H1 (cell line): Measurements from ENCODE around the gene RIN3. TPM values are rescaled to one million over a fixed set of nuclear protein-coding genes. Genes with fewer than 3 reads are reported as not detected.

Source experiments
- CTCF ChIA-PET: fragments of 300-600 bp; sonication (Branson Sonifier 250); formaldehyde crosslinking; loops from one replicate; lab custom pipeline; 2021; ENCODE audit not compliant: partially characterized antibody; lab: Charles Lee
- POLR2A ChIA-PET: fragments of 300-600 bp; sonication (Branson Sonifier 250); formaldehyde crosslinking; loops from one replicate; lab custom pipeline; 2021; ENCODE audit warnings: inconsistent platforms; ENCODE audit not compliant: partially characterized antibody; lab: Charles Lee
- DNase-seq, 2 experiments: peaks; one replicate each; pipeline versions ENCODE4 v3.0.0 to v3.0.0-alpha.2; 2010 to 2022; ENCODE audit warnings: low spot score in 2 of 2, low read depth in 1 of 2, mixed read lengths in 1 of 2
- FAIRE-seq: peaks from 2 replicates; lab custom pipeline; 2011; peaks lifted over from hg19 to GRCh38; lab: Jason Lieb, UNC
- H2AFZ ChIP-seq: 2 replicates; pipeline ENCODE4 v1.8.1; 2012; ENCODE audit warnings: low read length, inconsistent platforms
- H2AK5ac ChIP-seq: 2 replicates; pipeline ENCODE4 v1.6.1; 2013; ENCODE audit warnings: low read depth, low read length
- H2BK120ac ChIP-seq: replicated peaks from 2 replicates; pipeline ENCODE3; 2013; ENCODE audit warnings: low read depth, low read length, inconsistent platforms
- H2BK12ac ChIP-seq: 2 replicates; pipeline ENCODE4 v1.6.1; 2013; ENCODE audit warnings: low read depth, low read length
- H2BK15ac ChIP-seq: 2 replicates; pipeline ENCODE4 v1.6.1; 2013; ENCODE audit warnings: low read length
- H2BK20ac ChIP-seq: 2 replicates; pipeline ENCODE4 v1.6.1; 2013; ENCODE audit warnings: low read length
- H2BK5ac ChIP-seq: 2 replicates; pipeline ENCODE4 v1.6.1; 2013; ENCODE audit warnings: low read depth, low read length
- H3K14ac ChIP-seq: 2 replicates; pipeline ENCODE4 v1.6.1; 2013; ENCODE audit warnings: inconsistent platforms; ENCODE audit not compliant: insufficient read length
- H3K18ac ChIP-seq: 2 replicates; pipeline ENCODE4 v1.6.1; 2013; ENCODE audit warnings: low read length; ENCODE audit errors: extremely low read depth
- H3K23ac ChIP-seq: 2 replicates; pipeline ENCODE4 v1.6.1; 2013; ENCODE audit warnings: inconsistent platforms; ENCODE audit not compliant: insufficient read length
- H3K23me2 ChIP-seq: 2 replicates; pipeline ENCODE4 v1.6.1; 2013; ENCODE audit warnings: low read depth, low read length
- H3K27ac ChIP-seq: 2 replicates; pipeline ENCODE4 v1.6.1; 2011; ENCODE audit warnings: low read depth, low read length, inconsistent platforms
- H3K27me3 ChIP-seq, 4 experiments: replicated peaks in 1 of 4; 1 replicate in 1 of 4; 2 replicates in 3 of 4; pipeline versions ENCODE4 v1.6.1 to v1.8.1; 2011 to 2013; ENCODE audit warnings: low read length in 3 of 4, mild to moderate bottlenecking in 3 of 4, inconsistent platforms in 2 of 4, mixed read lengths in 2 of 4, moderate library complexity in 1 of 4; ENCODE audit not compliant: control insufficient read depth in 3 of 4, insufficient read depth in 3 of 4; ENCODE audit errors: extremely low read depth in 1 of 4
- H3K36me3 ChIP-seq, 4 experiments: 2 replicates each; pipeline versions ENCODE4 v1.6.1 to v1.8.1; 2011 to 2013; ENCODE audit warnings: mild to moderate bottlenecking in 4 of 4, low read length in 3 of 4, moderate library complexity in 2 of 4, control low read depth in 1 of 4, inconsistent platforms in 1 of 4; ENCODE audit not compliant: insufficient read depth in 4 of 4, control insufficient read depth in 2 of 4
- H3K4ac ChIP-seq: replicated peaks from 2 replicates; pipeline ENCODE3; 2013; ENCODE audit warnings: low read length, low read depth, mixed read lengths, inconsistent platforms; ENCODE audit not compliant: insufficient read length
- H3K4me1 ChIP-seq, 4 experiments: replicated peaks in 1 of 4; 1 replicate in 1 of 4; 2 replicates in 3 of 4; pipeline versions ENCODE4 v1.6.1 to v1.8.1; 2011 to 2013; ENCODE audit warnings: low read length in 3 of 4, inconsistent platforms in 2 of 4, mixed read lengths in 1 of 4; ENCODE audit not compliant: insufficient read depth in 4 of 4, control insufficient read depth in 3 of 4
- H3K4me2 ChIP-seq, 2 experiments: 2 replicates each; pipeline versions ENCODE4 v1.6.1 to v1.8.1; 2011 to 2013; ENCODE audit warnings: low read depth in 2 of 2, low read length in 2 of 2, control low read depth in 1 of 2, inconsistent platforms in 1 of 2, mild to moderate bottlenecking in 1 of 2; ENCODE audit not compliant: insufficient read depth in 1 of 2
- H3K4me3 ChIP-seq, 4 experiments: fragments of 200-600, 300-600 bp in 1 of 4; sonication (generic), shearing (Covaris generic), sonication (Bioruptor Twin) in 1 of 4; 2 replicates each; pipeline versions ENCODE4 v1.5.1 to v1.8.1; 2011 to 2016; ENCODE audit warnings: low read length in 4 of 4, low read depth in 3 of 4, control low read depth in 2 of 4, inconsistent platforms in 2 of 4, mild to moderate bottlenecking in 2 of 4, mixed read lengths in 1 of 4, moderate library complexity in 1 of 4; ENCODE audit not compliant: insufficient read depth in 2 of 4; ENCODE audit errors: extremely low read depth in 1 of 4
- H3K56ac ChIP-seq: replicated peaks from 2 replicates; pipeline ENCODE3; 2013; ENCODE audit warnings: low read depth, mild to moderate bottlenecking, mixed read lengths, low read length, inconsistent platforms; ENCODE audit not compliant: insufficient read length
- H3K79me1 ChIP-seq: 2 replicates; pipeline ENCODE4 v1.6.1; 2013; ENCODE audit warnings: low read depth, low read length, control low read depth
- H3K79me2 ChIP-seq, 2 experiments: 2 replicates each; pipeline versions ENCODE4 v1.6.1 to v1.8.1; 2012 to 2013; ENCODE audit warnings: low read length in 2 of 2, mild to moderate bottlenecking in 2 of 2, inconsistent platforms in 1 of 2; ENCODE audit not compliant: insufficient read depth in 2 of 2, control insufficient read depth in 1 of 2
- H3K9ac ChIP-seq, 4 experiments: replicated peaks in 1 of 4; 1 replicate in 1 of 4; 2 replicates in 3 of 4; pipeline versions ENCODE4 v1.6.1 to v1.8.1; 2011 to 2013; ENCODE audit warnings: low read depth in 3 of 4, low read length in 3 of 4, control low read depth in 2 of 4, mild to moderate bottlenecking in 2 of 4, moderate library complexity in 2 of 4, inconsistent platforms in 1 of 4; ENCODE audit errors: extremely low read depth in 1 of 4
- H3K9me3 ChIP-seq, 2 experiments: 2 replicates each; pipeline versions ENCODE4 v1.6.1 to v1.8.1; 2012 to 2013; ENCODE audit warnings: mild to moderate bottlenecking in 2 of 2, moderate library complexity in 2 of 2, control low read depth in 1 of 2, inconsistent platforms in 1 of 2, low read depth in 1 of 2, low read length in 1 of 2, mixed read lengths in 1 of 2; ENCODE audit not compliant: insufficient read depth in 2 of 2
- H4K20me1 ChIP-seq, 2 experiments: replicated peaks in 1 of 2; 2 replicates each; pipeline versions ENCODE3 to v1.8.1; 2011 to 2013; ENCODE audit warnings: inconsistent platforms in 2 of 2, low read length in 2 of 2, mild to moderate bottlenecking in 1 of 2; ENCODE audit not compliant: insufficient read depth in 2 of 2, control insufficient read depth in 1 of 2
- H4K5ac ChIP-seq: 2 replicates; pipeline ENCODE4 v1.6.1; 2013; ENCODE audit warnings: low read length, low read depth, mixed read lengths, inconsistent platforms; ENCODE audit not compliant: insufficient read length
- H4K8ac ChIP-seq: 2 replicates; pipeline ENCODE4 v1.8.0; 2013; ENCODE audit warnings: mild to moderate bottlenecking, moderate library complexity, low read length, inconsistent platforms; ENCODE audit not compliant: insufficient read depth; ENCODE audit errors: extremely low read depth
- H4K91ac ChIP-seq: replicated peaks from 2 replicates; pipeline ENCODE3; 2013; ENCODE audit warnings: low read length, mixed read lengths, inconsistent platforms; ENCODE audit not compliant: insufficient read length
- ATF3 ChIP-seq: IDR thresholded peaks from 2 replicates; pipeline ENCODE4 v1.6.1; 2011; ENCODE audit warnings: low read depth, mild to moderate bottlenecking, low read length; ENCODE audit not compliant: insufficient read depth
- BRCA1 ChIP-seq: IDR thresholded peaks from 2 replicates; pipeline ENCODE4 v1.6.1; 2012; ENCODE audit warnings: low read depth, low read length, improper control_type of control experiment
- CBX8 ChIP-seq: fragments of 300-800, 300-1000 bp; sonication (generic); IDR thresholded peaks from 2 replicates; pipeline ENCODE4 v1.7.1; 2016; ENCODE audit warnings: low read depth, low read length, borderline replicate concordance
- CEBPB ChIP-seq: IDR thresholded peaks from 2 replicates; pipeline ENCODE4 v1.6.1; 2012; ENCODE audit warnings: low read depth, low read length
- GABPA ChIP-seq: IDR thresholded peaks from 2 replicates; pipeline ENCODE4 v1.6.1; 2011; ENCODE audit warnings: mild to moderate bottlenecking, low read length, moderate library complexity, borderline replicate concordance; ENCODE audit not compliant: insufficient read depth
- RAD21 ChIP-seq, 2 experiments: IDR thresholded peaks in 1 of 2; conservative IDR thresholded peaks in 1 of 2; 2 replicates each; pipeline ENCODE4 v1.6.1; 2011; ENCODE audit warnings: low read depth in 2 of 2, low read length in 2 of 2, improper control_type of control experiment in 1 of 2, inconsistent platforms in 1 of 2, mild to moderate bottlenecking in 1 of 2, moderate library complexity in 1 of 2
- RBBP5 ChIP-seq: IDR thresholded peaks from 2 replicates; pipeline ENCODE4 v1.7.1; 2012; ENCODE audit warnings: low read depth, mild to moderate bottlenecking, inconsistent platforms, low read length, moderate library complexity, borderline replicate concordance
- YY1 ChIP-seq: IDR thresholded peaks from 2 replicates; pipeline ENCODE4 v1.6.1; 2011; ENCODE audit warnings: low read depth, mild to moderate bottlenecking, low read length
- WGBS, 2 experiments: shearing (Covaris generic) in 1 of 2; methylation state at CpG; one replicate each; pipeline versions ENCODE4 v1.1.6 to v1.1.7; 2013 to 2015; ENCODE audit warnings: low lambda C conversion rate in 2 of 2, mixed read lengths in 2 of 2, inconsistent platforms in 1 of 2, low coverage in 1 of 2, missing lambda C conversion rate in 1 of 2; ENCODE audit not compliant: insufficient replicate concordance in 2 of 2, insufficient coverage in 1 of 2, insufficient read length in 1 of 2; ENCODE audit errors: extremely low coverage in 1 of 2, missing lambda C conversion rate in 1 of 2; 5-methylcytosine and 5-hydroxymethylcytosine counted together
- polyA plus RNA-seq, 7 experiments: library from polyadenylated mRNA; depleted of rRNA in 3 of 7; stranded (reverse) in 5 of 7; unstranded in 2 of 7; fragments of >200 nt in 5 of 7; fragments of 200-250 nt in 2 of 7; gene quantifications; 1 replicate in 5 of 7; 2 replicates in 1 of 7; 4 replicates in 1 of 7; pipeline versions ENCODE4 v1.2.1 to v1.2.3, GENCODE V29; 2011 to 2013; ENCODE audit warnings: missing spikeins in 2 of 7, mixed read lengths in 2 of 7
- total RNA-seq: library from RNA; stranded (reverse); fragmentation: NEBNext Ultra II Directional; extraction: Animal tissue kit (Norgen Biotek cat#: 25700); gene quantifications from 2 replicates; pipeline ENCODE4 v1.2.1, GENCODE V29; 2021

Gene RIN3
- total and polyA plus RNA-seq, 2 of the 8 experiments (the other 6 are each of a cell fraction or from before 2014, with no cell fraction given): 0.59 to 1.5 TPM

- H3K79me2 ChIP-seq: no peaks in the 10 kb centered on the region
- POLR2A ChIA-PET: no interaction called here
- CTCF ChIA-PET: interaction anchor here (0.6 to 1.5 kb wide), 7 partner anchors 8 to 140 kb away, joined by 3 to 5 read pairs (median 3); no protein-coding TSS in a partner anchor
- H3K4me2 ChIP-seq: no peak overlapping the region
- no peak overlapping the region for H3K18ac ChIP-seq
- peak overlapping the region; percentile 16 for H2BK120ac ChIP-seq
- no peak overlapping the region for H4K91ac ChIP-seq
- H2BK12ac ChIP-seq: peak overlapping the region; percentile 69; the same call in 1 of the 2 replicates
- no peak overlapping the region for H2AK5ac ChIP-seq
- H4K8ac ChIP-seq: no peak overlapping the region
- 0 out of 2 replicates have a peak overlapping the region, but pooled peaks have one; percentile 42 for H2AFZ ChIP-seq
- no peak overlapping the region for H3K14ac ChIP-seq
- no peak overlapping the region for H3K56ac ChIP-seq
- H2BK20ac ChIP-seq: peak overlapping the region; percentile 16; the same call in 1 of the 2 replicates
- H4K5ac ChIP-seq: no peak overlapping the region
- FAIRE-seq (no peak), DNase-seq (peak in 1 of 2 experiments; percentile 29)
- H3K23me2 ChIP-seq: no peaks in the 10 kb centered on the region
- WGBS, 2 experiments: 85% methylated on average over 9 of the region's 9 CpGs; no CpG with 5 or more reads in 1 of the 2 experiments
- H3K36me3 ChIP-seq: no peaks in the 10 kb centered on the region
- H3K27me3 ChIP-seq: no peaks in the 10 kb centered on the region
- H2BK15ac ChIP-seq: peak overlapping the region; percentile 46; the same call in 1 of the 2 replicates
- TF ChIP-seq YY1: no peak
- TF ChIP-seq CEBPB: no peak
- TF ChIP-seq GABPA: no peak
- TF ChIP-seq ATF3: no peak
- no peak for TF ChIP-seq RBBP5
- no peak for TF ChIP-seq CBX8
- no peak for TF ChIP-seq BRCA1
- no peak for TF ChIP-seq RAD21 (IDR thresholded peaks at IDR 0.05 in 1 of 2, conservative IDR thresholded peaks at IDR 0.05 in 1 of 2; ENCODE audit: low read depth in 2 of 2, low read length in 2 of 2)
- H3K4ac ChIP-seq: no peak overlapping the region
- H3K23ac ChIP-seq: no peak overlapping the region
- H3K79me1 ChIP-seq: no peaks in the 10 kb centered on the region; the same call in 1 of the 2 replicates
- no peak overlapping the region; the same call in 1 of the 2 replicates for H2BK5ac ChIP-seq
- H3K27ac ChIP-seq: no peak overlapping the region
- no peak overlapping the region for H3K9ac ChIP-seq
- H3K4me1 ChIP-seq: peaks cover 5 to 14% (median 12%) of the 10 kb centered on the region in 4 experiments; a peak in 6 of 7 replicates
- no peaks in the 10 kb centered on the region for H4K20me1 ChIP-seq
- no peaks in the 10 kb centered on the region; a peak in 1 of 4 replicates for H3K9me3 ChIP-seq
- H3K4me3 ChIP-seq: no peak overlapping the region
These were observed 40.2 kb upstream of the RIN3 start for GRCh38 chr14:92473261-92473968.
